NCI-H2107 treated with DMSO at 0.1 percent for 48 hours (cell line): ENCODE data around the gene MTOR.
A peak's percentile ranks its signal among the peaks of the same experiment; 100 is the strongest.
"Not testable (repeated sequence)": the region's sequence is repeated elsewhere in the genome, so short reads cannot be mapped to it uniquely, and the experiment has no call there.

Experiments
- DNase-seq: peaks from one replicate; lab custom pipeline; 2025; ENCODE audit not compliant: unreplicated experiment; lab: John Stamatoyannopoulos, UW

MTOR gene

DNA sequence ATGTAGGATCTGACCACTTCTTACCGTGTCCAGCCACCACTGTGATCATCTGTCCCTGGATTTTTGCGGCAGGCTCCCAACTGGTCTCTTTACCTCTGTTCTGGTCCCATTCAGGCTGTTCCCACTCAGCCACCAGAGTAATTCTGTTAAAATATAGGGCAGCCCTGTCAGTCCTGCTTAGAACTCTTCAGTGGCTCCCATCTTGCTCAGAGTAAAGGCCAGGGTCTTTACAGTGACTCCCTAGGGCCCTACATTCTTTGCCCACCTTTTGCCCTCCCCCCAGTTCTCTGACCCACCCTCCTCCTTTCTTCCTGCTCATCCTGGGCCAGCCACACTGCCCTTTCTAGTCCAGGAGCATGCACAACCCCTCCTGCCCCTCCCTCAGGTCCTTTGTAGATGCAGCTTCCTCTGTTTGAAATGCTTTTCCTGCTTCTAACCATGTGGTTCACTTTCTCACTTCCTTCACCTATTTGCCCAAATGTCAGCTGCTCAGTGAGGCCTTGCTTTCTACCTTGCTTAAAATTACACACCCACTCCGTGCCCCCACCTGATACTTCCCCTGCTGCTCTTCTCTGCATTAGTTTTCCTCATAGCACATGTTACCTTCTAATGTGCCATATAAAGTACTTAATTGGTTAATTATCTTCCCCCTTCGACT, 18.5 kb upstream of the MTOR start:
- DNase-seq = no peak

DNA sequence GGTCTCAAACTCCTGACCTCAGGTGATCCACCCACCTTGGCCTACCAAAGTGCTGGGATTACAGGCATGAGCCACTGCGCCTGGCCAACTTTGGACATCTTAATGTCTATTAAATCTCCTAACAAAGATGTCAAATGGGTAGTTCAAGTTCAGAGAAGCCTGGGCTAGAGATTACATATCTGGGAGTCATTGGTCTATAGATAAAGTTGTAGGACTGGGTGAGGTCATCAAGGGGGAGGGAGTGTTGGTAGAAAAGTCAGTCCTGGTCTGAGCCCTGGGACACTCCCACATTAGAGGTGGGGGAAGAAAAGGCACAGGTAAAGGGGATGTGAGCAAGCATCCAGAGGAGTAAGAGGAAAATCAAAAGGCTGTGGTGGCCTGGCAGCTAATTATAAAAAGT, 17.3 kb upstream of the MTOR start:
- no peak for DNase-seq

DNA sequence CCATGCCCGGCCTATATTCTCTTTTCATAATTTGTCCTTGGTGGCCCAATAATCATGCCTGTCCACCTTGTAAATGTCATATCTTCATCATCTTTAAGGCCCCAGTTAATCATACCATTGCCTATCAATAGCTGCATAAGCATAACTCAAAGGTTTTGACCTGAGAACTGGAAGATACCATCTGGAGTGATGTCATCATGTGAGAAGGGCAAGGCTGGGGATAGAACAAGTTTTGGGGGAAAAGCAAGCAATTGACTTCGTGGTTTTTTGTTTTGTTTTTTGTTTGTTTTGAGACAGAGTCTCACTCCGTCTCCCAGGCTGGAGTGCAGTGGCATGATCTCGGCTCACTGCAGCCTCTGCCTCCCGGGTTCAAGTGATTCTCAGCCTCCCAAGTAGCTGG, 16.8 kb upstream of the MTOR start:
- DNase-seq = no peak

DNA sequence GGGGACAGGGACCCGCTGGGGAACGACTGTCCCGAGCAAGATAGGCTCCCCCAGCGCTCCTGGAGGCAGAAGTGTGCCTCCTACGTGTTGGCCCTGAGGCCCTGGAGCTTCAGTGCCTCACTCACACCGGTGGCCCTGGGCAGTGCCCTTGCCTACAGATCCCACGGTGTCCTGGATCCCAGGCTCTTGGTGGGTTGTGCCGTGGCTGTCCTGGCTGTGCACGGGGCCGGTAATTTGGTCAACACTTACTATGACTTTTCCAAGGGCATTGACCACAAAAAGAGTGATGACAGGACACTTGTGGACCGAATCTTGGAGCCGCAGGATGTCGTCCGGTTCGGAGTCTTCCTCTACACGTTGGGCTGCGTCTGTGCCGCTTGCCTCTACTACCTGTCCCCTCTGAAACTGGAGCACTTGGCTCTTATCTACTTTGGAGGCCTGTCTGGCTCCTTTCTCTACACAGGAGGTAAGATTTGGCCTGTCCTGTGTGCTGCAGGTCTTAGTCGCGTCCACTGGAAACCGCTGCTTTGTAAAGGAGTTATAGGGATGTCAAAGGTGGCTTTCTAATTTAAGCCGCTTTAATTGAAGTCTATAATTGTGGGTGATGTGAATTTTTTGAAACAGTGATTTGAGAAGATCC, 11.4 kb upstream of the MTOR start:
- no peak for DNase-seq

DNA sequence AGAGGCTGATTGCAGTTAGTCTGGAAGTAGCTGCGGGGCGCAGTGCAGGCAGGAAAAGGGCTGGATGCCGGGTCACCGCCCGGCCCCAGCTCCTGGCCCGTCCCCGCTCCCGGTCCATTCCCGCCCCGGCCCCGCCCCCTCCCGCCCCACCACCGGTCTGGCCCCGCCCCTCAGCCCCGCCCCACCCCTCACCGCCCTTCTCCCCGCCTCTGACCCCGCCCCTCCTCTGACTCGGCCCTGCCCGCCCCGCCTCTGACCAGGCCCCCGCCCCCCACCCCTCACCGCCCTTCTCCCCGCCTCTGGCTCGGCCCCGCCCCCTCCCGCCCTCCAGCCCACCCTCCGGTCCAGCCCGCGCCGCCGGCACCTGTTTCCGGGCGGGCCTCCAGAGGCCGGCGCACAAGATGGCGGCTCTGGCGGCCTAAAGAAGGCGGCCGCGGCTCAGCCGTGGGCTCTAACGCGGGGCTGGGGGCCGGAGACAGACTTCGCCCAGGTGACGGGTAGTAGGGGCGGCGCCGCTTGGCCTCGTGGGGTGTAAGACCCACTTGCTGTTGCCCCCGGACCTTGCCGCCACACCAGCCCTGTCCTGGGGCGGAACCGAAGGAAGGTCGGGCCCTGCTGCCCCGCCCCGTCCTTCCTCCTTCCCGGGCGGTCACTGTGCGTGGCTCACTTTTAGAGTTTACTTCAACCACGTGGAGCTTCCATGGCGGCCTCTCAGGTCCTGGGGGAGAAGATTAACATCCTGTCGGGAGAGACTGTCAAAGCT, 10.7 kb upstream of the MTOR start, which contains the start of gene UBIAD1:
Gene UBIAD1 (plus strand): TSS at position 367 of the 763 bp plus-strand sequence. CDS start 334 bp downstream, at position 701.
- DNase-seq = peak; percentile 69

DNA sequence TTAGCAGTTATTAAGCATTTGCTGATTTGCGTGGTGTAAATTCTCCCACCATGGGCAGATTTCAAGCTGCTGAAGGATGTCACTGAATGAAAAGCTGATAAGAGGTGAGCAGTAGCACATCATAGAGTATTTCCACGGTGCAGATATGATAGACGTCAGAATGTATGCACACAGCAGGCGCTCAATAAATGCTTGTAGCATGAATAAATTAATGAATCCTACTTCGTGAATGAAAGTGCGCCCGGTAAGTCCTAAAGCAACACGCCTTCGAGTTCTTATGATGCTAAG, 10.1 kb upstream of the MTOR start:
- no peak for DNase-seq

DNA sequence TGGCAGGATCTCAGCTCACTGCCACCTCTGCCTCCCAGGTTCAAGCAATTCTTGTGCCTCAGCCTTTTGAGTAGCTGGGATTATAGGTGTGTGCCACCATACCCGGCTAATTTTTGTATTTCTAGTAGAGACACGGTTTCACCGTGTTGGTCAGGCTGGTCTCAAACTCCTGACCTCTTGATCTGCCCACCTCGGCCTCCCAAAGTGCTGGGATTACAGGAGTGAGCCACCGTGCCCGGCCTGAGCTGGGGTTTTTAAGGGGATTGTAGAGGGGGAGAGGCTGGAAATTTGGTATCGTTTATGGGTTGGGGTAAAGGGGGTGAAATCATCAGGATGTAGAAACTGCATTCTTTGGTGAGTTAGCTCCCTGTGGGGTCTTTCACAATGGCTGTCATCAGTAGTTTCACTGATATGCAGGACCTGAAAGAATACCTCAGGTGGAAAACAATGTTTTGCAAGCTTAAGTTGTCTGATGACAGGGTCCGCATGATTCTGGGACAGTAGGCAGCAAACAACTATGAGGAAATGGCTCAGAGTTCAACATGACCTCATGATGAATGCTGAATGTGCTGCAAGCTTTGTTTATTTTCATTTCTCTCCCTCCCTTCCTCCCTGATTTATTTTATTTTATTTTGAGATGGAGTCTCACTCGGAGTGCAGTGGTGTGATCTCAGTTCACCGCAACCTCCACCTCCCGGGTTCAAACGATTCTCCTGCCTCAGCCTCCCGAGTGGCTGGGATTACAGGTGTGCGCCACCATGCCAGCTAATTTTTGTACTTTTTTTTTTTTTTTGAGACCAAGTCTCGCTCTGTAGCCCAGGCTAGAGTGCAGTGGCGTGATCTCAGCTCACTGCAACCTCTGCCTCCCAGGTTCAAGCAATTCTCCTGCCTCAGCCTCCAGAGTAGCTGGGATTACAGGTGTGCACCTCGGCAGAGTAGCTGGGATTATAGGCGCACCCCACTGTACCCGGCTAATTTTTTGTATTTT, 5.3 kb upstream of the MTOR start:
- DNase-seq = not testable (repeated sequence)

DNA sequence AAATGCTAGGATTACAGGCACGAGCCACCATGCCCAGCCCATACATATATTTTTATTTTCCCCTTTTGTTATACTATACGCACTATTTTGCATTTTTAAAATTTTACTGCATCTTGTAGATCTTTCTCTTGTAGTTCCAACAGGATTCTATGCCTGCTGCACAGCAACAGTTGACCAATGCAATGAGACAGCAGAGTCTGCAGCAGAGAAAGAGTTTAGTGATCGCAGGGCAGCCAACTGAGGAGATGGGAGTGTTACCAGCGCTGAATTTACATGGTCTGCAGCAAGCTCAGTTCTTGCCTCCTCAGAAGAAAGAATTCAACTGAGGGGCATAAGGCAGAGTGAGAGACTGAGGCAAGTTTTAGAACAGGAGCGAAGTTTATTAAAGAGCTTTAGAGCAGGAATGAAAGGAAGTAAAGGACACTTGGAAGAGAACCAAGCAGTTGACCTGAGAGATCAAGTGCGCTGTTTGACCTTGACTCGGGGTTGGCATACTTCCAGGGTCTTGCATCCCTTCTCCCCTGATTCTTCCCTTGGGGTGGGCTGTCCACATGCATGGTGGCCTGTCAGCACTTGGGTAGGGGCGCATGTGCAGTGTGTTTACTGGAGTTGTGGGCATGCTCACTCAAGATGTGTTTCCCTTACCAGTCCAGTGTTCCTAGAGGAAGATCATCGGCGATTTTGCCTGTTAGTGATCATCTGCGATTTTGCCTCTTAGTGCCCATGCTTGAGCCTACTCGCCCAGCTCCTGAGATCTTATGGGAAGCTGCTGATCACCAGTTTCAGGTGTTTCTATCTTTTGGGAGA, 4.1 kb upstream of the MTOR start:
- no peak for DNase-seq

DNA sequence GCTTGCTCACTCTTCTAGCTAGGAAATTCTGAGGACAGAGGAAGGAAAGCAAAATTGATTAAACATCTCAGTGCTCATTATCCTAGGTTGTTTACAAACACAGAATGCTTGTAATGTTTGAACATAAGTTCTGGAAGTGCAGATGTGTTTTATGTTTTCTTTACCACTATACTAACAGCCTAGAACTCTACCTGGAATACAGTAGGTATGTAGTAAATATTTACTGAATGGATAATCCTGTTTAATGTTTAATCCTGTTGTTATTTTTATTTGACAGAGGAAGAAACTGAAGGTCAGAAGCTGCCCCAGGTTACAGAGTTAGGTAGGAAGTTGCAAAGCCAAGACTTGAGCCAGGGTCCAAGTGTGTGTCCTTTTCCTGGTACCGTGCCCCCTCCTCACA, 6.1 kb downstream of the MTOR start:
- no peak for DNase-seq

DNA sequence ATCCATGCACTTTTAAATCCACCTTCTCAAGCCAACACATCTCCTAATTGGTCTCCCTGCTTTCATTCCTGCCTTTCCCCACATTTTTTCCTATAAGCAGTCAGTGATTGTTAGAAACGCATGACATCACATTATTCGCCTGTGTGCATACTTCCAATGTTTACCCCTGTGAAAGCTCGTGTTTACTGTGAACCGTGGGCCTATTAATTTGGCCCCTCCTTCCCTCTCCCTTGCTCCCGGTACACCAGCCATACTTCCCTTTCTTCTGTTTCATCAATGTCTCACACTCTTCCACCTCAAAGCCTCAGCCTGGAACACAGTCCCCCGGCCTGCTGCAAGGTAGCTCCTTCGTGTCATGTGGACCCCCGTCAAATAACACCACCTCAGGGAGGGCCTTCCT, 9.1 kb downstream of the MTOR start:
- DNase-seq = no peak

DNA sequence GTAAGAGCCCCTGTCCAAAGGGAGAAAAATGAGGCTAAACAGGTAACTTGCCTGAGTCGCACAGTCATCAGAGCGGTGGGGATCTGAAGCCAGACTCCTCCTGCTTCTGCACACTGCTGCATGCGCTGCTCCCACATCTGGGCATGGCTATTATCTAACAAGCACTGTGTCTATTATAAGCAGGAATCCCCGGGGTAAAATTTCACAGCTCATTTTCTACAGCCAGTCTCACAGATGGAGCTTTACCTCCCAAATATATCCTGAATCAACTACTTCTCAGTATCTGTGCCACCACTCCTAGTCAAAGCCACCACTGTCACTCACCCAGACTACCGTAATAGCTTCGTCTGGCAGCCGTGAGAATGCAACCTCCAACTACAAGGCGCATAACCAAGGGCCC, 9.8 kb downstream of the MTOR start:
- no peak for DNase-seq

DNA sequence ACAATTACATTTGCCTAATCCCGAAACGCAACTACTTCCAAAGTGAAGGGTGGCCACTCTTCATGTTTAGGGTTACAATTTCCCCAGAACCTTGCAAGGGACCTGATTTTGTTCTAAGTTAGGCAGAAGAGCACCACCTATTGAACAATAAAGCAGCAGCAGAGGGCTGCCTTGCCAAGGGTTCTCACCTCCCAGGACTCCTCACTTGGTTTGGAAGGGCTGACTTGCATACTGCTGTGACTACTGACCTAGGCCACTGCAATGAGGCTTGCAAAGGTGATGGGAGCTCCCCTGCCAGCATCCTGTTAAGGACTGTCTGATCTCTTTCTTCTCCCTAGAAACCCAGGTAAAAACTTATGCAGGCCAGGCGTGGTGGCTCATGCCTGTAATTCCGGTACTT, 14.2 kb downstream of the MTOR start:
- DNase-seq = no peak

DNA sequence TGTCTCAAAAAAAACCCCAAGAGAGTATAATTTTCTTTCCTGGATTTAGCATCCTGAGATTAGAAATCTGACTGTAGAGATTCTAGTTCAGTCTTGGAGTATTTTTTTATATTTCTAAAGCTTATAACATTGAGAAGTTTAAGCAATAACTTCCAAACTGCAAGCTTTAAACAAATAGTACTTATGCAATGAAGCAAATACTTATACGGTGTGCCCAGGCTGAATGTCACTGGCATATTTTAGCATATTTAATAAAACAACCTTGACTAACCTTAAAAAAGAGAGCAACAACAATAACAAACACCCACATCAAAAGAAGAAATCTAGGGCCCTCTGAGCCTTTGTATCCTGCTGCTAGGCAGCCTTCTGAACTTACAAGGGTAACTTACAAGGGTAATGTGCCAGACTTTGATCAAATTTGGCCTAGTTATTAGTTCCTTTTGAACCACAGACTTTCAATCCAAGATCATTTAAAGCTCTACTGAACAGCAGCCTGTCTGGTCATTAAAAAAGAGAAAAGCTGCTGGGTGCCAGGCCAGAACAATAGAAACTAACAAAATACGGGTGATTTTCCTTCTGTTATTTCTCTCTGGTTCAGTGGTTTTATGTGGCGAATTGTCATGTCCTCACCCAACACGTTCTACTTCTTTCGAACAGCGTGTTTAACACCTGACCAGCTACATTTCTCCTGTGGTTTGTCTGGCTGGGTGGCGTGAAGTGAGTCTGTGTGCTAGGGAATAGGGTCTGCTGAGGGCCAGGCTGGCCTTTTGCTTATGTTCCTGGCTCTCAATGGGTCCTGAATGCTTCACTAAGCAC, 16.2 kb downstream of the MTOR start:
- no peak for DNase-seq

DNA sequence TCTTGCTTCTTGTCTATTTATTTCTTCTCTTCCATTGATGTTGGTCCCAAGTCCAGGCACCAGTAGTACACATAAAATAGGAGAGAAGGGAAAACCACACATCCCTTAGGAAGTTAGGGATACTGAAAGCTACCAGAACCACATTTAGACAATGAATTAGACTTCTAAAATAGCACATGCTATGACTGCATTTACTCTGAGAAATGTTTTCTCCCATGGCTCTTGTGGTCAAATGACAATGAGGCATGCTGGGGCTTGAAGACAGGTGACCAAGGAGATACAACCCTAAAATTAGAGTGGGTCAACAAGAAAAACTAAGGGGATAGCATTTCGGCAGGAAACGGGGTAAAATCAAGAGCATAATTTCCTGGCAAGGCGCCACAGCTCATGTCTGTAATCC, 17.1 kb downstream of the MTOR start:
- DNase-seq = no peak

DNA sequence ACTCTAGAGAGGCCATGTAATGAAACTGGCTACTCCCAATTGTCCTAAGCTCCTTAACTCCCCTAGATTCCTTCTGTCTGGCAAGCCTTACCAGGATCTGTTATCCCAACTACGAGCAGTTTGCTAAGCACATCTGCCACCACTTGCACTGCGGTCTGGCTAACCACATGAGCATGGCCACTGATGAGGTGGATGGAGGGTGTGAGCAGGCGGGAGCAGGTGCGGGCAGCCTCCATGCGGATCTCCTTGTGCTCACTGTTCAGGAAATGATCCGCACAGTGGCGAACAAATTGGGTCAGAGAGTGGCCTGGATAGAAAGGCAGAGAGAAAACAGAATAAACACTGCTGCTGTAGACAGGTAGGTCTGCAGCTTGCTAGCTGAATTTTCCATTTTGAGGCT, 24.0 kb downstream of the MTOR start:
- DNase-seq = peak; percentile 46

DNA sequence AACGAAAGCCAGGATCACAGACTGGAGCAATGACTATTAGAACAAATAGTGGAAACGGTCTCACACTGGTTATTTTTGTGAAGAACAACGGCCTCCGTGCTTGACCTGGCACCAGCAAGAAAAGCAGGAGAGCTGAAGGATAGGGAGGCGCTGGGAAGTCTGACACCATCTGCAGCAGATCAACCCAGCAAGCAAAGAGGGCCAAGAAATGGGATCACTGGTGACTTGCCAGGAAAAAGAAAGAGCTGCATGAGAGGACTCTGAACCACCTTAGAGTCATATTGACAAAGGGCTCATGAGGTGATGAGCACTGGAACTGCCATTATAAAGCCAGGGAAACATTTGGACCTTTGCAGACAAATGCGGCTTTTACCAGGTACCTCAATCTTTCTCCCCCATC, 25.0 kb downstream of the MTOR start:
- DNase-seq = no peak

DNA sequence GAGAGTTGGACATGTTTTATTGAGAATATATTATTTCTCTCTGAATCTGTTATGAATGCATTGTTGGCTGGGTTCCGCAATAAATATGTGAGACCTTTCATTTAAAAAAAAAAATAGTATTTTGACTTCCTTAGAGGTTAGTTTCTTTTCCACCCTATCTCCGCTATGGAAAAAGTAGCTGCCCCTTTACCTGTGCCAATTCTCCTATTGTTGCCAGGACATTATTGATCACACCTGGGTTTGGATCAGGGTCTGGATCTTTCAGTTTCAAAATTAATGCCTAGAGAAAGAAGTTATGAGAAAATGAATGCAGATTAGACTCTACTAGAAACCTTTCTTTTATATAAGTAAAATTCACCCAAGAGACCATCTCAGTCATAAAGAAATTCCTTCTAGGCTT, 29.1 kb downstream of the MTOR start:
- no peak for DNase-seq

DNA sequence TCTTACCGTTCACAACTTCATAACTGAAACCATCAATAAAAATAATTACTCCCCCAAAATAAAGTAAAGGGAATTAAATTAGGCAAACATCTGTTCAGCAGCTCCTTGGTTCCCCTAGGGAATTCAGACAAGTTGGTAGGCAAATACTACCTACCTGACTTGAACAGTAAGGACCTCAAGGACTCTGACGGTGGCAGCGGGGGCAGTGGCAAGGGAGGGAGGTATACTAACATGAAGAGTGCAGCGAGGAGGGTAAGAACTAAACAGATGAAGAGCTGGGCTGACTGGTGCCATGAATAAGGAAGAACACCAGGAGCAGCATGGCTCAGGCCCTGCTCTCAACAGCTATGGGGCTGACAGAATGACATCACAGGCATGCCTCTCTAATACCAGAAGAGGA, 33.1 kb downstream of the MTOR start:
- no peak for DNase-seq
